ENCODE results near the gene MANSC4.

- TF ChIP-seq POLR2A (IDR thresholded peaks at IDR 0.05) (no peak), CTCF (IDR thresholded peaks at IDR 0.05) (no peak)
Measured at GRCh38 chr12:27820564-27820963, 40.5 kb upstream of the MANSC4 start.
